ENCODE results near the gene RPL13.

Gene RPL13

GRCh38 chr16:89583895-89584644 is 23.6 kb downstream of the RPL13 start:
- no peak overlapping the region for H3K4me3 ChIP-seq (ENCODE audit: low read depth, low read length)
- no peaks in the 10 kb centered on the region for H3K36me3 ChIP-seq (ENCODE audit: control insufficient read depth in 2 of 2, insufficient read depth in 1 of 2, low read length in 2 of 2)
- H3K27ac ChIP-seq (ENCODE audit: extremely low read depth, low read depth, low read length): no peak overlapping the region
- H3K9me3 ChIP-seq (ENCODE audit: control insufficient read depth, insufficient read depth, low read depth, low read length): no peaks in the 10 kb centered on the region
- H3K4me1 ChIP-seq (ENCODE audit: control insufficient read depth, insufficient read depth, low read length): no peaks in the 10 kb centered on the region
- ChIA-PET CTCF (interaction anchor here (0.6 to 0.9 kb wide), 2 partner anchors 10 to 78 kb away, joined by 3 read pairs; no protein-coding TSS in a partner anchor), POLR2A (interaction anchor here (1.1 kb wide), 1 partner anchor 16 kb away, joined by 3 read pairs; no protein-coding TSS in a partner anchor)
- TF ChIP-seq ZNF621 (tag by site-specific recombination; IDR thresholded peaks at IDR 0.05): no peak
- TF ChIP-seq KLF1 (tag by site-specific recombination; IDR thresholded peaks at IDR 0.05): peak; percentile 54
- TF ChIP-seq ZBTB49 (tag by site-specific recombination; IDR thresholded peaks at IDR 0.05; ENCODE audit: low read depth): no peak
- no peak for TF ChIP-seq YY2 (tag by site-specific recombination; IDR thresholded peaks at IDR 0.05)

GRCh38 chr16:89584768-89585549 is 24.5 kb downstream of the RPL13 start:
- Histone ChIP-seq H3K4me3 (ENCODE audit: low read depth, low read length) (no peak overlapping the region), H3K27ac (ENCODE audit: extremely low read depth, low read depth, low read length) (no peak overlapping the region), H3K4me1 (ENCODE audit: control insufficient read depth, insufficient read depth, low read length) (no peaks in the 10 kb centered on the region), H3K9me3 (ENCODE audit: control insufficient read depth, insufficient read depth, low read depth, low read length) (no peaks in the 10 kb centered on the region), H3K36me3 (ENCODE audit: control insufficient read depth in 2 of 2, insufficient read depth in 1 of 2, low read length in 2 of 2) (no peaks in the 10 kb centered on the region)
- ChIA-PET POLR2A (interaction anchor here (1.1 kb wide), 1 partner anchor 17 kb away, joined by 3 read pairs; no protein-coding TSS in a partner anchor), CTCF (no interaction called here)
- TF ChIP-seq ZNF777 (tag by site-specific recombination; IDR thresholded peaks at IDR 0.05; ENCODE audit: borderline replicate concordance) (no peak), ZNF555 (tag by site-specific recombination; conservative IDR thresholded peaks at IDR 0.05) (no peak), ZNF830 (tag by site-specific recombination; IDR thresholded peaks at IDR 0.05; ENCODE audit: low read depth) (no peak), ZNF335 (tag by site-specific recombination; conservative IDR thresholded peaks at IDR 0.05) (no peak), GLIS1 (tag by site-specific recombination; IDR thresholded peaks at IDR 0.05) (peak; percentile 22), PRDM1 (tag by site-specific recombination; IDR thresholded peaks at IDR 0.05) (peak; percentile 74), ZNF341 (tag by site-specific recombination; IDR thresholded peaks at IDR 0.05; ENCODE audit: low read depth) (peak; percentile 41; the same call in 1 of the 2 replicates)
- TF ChIP-seq, protein P1, sequence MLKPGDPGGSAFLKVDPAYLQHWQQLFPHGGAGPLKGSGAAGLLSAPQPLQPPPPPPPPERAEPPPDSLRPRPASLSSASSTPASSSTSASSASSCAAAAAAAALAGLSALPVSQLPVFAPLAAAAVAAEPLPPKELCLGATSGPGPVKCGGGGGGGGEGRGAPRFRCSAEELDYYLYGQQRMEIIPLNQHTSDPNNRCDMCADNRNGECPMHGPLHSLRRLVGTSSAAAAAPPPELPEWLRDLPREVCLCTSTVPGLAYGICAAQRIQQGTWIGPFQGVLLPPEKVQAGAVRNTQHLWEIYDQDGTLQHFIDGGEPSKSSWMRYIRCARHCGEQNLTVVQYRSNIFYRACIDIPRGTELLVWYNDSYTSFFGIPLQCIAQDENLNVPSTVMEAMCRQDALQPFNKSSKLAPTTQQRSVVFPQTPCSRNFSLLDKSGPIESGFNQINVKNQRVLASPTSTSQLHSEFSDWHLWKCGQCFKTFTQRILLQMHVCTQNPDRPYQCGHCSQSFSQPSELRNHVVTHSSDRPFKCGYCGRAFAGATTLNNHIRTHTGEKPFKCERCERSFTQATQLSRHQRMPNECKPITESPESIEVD (tag by site-specific recombination; IDR thresholded peaks at IDR 0.05): no peak

DNA sequence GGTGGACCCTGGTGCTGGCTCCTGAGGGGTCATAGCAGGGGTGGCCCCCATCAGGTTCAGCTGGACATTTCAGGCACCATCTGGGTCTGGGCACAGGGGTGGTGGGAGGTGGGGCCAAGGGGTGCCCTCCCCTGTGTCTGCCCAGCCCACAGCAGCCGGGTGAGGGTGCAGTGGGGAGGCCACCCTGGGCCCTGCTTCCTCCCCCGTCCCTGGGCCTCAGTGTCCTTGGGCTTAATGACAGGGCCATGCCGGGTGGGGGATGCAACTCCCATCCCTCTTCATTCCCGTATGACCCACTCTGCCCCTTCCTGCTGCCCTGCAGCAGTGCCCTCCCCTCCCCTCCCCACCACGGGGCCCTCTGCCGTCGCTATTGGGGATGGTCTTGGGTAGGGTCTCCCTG is 25.7 kb downstream of the RPL13 start:
- ChIA-PET CTCF (no interaction called here), POLR2A (no interaction called here)
- no peak overlapping the region for H3K27ac ChIP-seq (ENCODE audit: extremely low read depth, low read depth, low read length)
- H3K4me3 ChIP-seq (ENCODE audit: low read depth, low read length): no peak overlapping the region
- H3K9me3 ChIP-seq (ENCODE audit: control insufficient read depth, insufficient read depth, low read depth, low read length): no peaks in the 10 kb centered on the region
- TF ChIP-seq KLF9 (tag by site-specific recombination; IDR thresholded peaks at IDR 0.05; ENCODE audit: low read depth): no peak
- H3K4me1 ChIP-seq (ENCODE audit: control insufficient read depth, insufficient read depth, low read length): no peaks in the 10 kb centered on the region
- H3K36me3 ChIP-seq (ENCODE audit: control insufficient read depth in 2 of 2, insufficient read depth in 1 of 2, low read length in 2 of 2): no peaks in the 10 kb centered on the region
